GM21529 (cell line): Measurements from ENCODE around the gene STAM.
"Not testable (repeated sequence)": the region's sequence is repeated elsewhere in the genome, so short reads cannot be mapped to it uniquely, and the experiment has no call there.

Experiments used
- ATAC-seq: cut with Tn5 transposase; IDR thresholded peaks from one replicate; pipeline ENCODE4 v1.9.1; 2021; ENCODE audit not compliant: unreplicated experiment

Gene STAM

DNA sequence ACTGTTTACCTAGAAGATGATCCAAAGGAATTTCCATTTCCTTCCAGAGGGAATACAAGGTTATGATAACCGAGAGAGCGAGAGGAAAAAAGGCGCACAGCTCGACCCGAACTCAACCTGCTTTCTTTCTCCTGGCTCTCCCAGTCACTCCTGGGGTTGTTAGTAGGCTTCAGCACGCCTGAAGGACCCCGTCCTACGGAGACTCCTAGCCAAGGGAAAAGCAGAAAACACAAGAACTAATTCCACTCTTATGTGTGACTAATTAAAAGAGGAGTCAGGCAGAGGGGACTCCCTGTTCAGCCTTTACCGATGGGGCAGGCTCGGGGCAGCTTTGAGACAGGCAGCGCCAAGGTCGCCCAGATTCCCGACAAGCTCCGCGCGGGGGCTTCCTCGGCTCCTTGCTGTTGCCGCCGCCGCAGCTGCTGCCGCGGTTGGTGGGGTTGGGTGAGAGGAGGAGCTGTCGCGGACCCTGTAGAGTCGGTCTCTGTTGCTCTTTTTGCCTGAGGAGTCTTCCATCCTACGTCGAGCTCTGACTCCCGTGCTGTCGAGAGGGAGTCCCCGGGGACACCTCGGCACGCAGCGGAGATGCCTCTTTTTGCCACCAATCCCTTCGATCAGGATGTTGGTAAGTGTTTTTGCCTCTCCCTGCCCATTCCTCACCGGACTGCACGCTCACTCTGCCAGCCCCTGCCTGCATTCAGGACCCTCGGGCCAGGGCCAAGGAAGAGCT lies at the start of gene STAM:
TSS of gene STAM (plus strand) at position 397 of the 730 bp plus-strand sequence. CDS start at position 586, 189 bp downstream.
- ATAC-seq = peak; percentile 87

DNA sequence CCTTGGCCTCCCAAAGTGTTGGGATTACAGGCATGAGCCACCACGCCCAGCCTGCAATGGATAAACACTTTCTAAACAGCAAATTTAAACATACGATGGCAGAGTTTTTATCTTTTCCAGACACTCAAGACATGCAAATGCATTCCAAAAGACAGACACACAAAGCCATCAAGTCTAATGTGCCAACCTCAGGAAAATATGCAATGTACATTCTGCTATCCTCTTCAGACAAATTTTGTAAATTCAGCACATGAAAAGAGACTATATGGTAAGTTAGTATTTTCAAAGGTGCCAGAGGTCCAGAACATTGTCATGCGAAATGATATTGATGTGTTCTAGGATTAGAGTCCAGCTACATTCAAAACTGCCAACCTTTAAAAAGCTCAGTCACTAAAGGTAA lies 46.6 kb upstream of the STAM start:
- ATAC-seq = no peak

DNA sequence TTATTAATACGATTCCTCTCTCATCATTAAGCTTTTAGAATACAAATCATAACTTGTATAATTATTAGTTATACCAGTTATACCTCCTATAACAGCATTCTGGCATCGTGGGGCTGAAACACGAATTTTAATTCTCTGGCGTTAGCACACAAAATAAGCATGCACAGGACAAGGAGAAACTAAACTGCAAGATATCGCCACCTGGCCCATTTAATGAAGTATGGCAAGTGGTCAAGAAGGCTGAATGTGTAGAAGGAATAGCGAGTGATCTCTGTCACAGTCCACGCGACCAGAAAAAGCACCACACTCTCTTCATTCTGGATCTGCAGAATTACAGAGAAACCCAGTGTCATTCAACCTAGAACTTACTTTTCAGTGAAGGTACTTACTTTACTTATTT lies 44.9 kb upstream of the STAM start:
- ATAC-seq = no peak

DNA sequence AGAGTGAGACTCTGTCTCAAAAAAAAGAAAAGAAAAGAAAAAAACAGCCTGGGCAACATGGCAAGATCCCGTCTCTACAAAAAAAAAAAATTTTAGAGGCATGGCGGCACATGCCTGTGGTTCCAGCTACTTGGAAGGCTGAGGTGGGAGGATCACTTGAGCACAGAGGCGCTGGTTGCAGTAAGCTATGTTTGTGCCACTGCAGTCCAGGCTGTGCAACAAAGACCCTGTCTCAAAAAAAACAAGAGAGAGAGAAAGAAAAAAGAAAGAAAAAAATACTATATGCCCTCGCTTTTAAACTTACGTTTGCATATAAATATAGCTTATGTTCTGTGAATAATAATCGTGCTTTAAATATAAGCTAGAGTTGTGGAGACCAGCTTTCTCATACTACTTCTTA lies 38.0 kb upstream of the STAM start:
- ATAC-seq = no peak

DNA sequence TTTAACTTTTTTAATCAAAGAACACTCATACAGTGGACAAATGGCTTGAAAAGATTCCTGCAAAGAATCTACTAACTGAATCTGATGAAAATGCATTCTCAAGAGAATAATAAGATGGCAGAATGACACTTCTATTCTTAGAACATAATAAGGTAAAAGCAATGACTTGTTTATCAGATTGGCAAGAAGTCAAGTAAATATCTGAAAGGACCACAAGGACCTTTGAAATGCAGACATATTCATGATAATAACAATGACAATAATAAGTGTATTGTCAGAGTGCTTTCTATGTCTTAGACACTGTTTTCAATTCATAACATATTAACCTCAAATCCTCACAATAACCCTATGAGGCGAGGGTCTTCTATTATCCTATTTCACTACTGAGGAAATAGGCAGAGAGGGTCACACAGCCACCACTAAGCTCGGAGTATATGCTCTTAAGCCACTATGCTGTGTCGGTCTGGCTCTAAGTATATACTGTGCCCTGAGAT lies 37.4 kb upstream of the STAM start:
- ATAC-seq = no peak

DNA sequence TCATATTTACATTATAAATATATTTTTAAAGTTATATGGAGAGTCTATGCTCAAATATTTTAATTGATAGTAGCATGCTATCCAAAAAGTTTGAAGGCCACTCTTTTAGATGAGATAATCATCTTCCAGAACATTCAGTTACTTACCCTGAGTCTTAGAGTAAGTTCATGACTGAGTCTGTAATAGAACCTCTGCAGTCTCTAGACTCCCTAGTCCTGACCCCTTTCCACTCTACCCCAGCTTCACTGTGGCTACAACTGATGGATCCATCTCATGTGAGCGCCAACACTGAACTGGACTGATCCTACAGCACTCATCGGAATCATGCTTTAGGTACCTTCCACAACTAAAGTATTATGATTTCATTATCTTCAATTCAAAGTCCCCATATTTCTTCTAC lies 36.9 kb upstream of the STAM start:
- ATAC-seq = no peak

DNA sequence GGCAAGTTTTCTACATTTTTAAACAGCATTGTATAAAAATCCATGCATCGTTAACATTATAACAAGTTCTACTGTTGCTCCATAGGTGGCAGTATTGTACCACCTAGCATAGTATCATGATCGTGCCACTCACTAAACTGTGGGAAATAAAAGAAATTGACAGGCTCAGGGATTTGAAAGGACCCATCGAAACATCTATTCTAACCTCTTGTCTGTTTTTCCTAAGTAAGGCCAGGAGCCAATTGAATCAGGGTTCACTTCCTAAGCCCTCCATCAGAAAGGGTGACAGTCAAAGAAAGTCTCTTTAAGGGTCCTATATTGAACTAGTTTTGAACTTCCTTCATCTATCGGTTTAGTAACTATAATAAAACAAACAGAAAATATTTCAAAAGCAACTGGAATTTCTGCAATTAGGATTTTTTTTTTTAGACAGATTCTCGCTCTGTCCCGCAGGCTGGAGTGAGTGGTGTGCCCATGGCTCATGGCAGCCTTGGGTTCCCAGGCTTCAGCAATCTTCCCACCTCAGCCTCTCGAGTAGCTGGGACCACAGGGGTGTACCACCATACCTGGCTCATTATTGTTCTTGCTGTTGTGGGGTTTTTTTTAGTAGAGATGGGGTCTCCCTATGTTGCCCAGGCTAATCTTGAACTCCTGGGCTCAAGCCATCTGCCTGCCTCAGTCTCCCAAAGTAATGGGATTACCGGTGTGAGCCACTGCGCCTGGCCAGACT lies 36.2 kb upstream of the STAM start:
- ATAC-seq = peak; percentile 79

DNA sequence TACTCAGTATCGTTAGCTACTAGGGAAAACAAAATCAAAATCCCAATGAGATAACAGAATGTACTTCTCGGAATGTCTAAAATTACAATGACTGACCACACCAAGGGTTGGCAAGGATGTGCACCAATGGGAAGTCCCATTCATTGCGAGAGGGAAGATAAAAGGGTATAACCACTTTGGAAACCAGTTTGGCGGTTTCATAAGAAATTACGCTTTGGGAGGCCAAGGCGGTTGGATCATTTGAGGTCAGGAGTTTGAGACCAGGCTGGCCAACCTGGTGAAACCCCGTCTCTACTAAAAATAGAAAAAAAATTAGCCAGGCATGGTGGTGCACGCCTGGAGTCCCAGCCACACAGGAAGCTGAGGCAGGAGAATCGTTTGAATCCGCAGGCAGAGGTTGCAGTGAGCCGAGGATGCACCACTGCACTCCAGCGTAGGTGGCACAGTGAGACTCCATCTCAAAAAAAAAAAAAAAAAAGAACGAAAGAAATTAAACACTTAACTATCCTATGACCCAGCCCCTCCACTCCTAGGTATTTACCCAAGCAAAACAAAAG lies 34.4 kb upstream of the STAM start:
- ATAC-seq = no peak

DNA sequence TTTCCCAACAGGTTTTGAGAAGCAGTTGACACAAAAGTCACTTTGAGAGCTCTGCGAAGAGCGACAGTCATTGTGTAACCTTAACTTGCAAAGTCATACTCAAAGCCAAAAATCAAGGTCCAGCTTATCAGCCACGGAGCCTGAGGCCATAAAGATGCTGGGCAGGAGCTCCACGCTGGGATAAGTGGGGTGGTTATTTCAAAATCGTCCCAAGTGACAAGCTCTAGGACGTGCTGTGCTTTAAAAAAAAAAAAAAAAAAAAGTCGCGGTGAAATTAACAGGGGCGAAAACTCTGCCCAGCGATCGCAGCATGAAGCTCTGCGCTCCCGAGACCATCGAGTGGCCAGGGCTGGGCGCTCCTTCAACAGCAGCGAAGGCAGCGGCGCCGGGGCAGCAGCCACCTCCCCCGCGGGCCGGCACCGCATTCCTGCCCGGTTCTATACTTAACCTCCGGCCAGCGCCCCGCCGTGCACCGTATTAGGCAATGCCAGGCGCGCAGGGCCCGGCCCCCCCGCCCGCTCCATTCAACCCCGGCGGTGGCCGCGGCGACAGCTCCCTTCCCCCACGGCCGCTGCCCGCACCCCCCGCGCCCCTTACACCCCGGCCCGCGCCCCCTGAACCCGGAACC lies 27.4 kb upstream of the STAM start:
- peak; percentile 40 for ATAC-seq

DNA sequence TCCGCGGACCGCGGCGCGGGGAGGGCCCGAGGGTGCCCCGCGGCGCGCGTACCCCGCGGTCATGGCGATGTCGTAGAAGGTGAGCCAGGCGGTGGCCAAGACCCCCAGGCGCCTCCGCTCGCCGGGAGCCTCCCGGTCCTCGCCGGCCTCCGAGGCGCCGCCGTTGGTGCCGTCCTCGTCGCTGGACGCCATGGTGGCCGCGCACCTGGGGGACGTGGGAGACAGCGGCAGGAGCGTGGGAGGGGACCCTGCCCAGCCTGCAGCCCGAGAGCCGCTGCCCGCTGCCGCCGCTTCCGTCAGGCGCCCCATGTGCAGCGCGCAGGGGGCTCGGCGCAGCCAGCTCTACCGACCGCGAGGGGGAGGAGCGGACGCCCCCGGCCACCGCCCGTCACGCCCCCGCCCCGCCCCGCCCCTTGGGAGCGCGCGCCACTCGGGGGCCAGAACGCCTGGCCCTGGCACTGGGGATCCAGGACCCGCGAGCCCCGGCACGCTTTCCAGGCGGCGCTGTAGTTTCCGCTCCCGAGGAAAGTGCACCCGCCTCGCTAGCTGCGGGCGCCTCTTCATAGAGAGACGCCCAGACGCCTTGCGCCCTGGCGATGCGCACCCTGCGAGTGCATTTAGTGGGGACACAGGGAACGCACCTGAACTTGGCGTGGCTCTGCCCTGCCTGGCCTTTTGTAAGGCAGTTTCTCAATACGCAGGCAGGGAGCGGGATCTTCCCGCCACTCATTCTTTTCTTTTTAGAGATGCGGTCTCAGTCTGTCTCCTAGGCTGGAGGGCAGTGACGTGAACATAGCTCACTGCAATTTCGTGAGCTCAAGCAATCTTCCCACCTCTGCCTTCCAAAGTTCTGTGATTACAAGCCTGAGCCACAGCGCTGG lies 26.7 kb upstream of the STAM start, which contains the start of gene HACD1:
TSS of gene HACD1 (minus strand) at position 344 of the 881 bp plus-strand sequence. CDS start at position 309, 35 bp downstream.
- ATAC-seq = peak; percentile 67

DNA sequence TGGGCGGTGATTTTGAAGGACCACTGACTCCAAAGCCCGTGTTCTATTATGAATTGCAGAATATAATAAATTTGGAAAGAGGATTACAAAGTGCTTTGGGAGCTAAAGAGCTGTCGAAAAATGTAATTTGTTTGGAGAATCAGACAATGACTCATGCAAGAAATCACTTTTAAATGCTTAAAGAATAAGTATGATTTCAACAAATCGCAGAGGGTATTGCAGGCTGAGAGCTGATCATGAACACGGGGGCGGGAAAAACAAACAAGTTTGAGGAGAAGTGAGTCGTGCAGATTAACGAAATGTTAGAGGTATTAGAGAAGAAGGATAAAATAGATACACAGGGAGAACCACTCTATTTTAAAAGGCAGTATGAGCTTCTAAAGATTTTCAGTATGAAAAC lies 21.9 kb upstream of the STAM start:
- no peak for ATAC-seq

DNA sequence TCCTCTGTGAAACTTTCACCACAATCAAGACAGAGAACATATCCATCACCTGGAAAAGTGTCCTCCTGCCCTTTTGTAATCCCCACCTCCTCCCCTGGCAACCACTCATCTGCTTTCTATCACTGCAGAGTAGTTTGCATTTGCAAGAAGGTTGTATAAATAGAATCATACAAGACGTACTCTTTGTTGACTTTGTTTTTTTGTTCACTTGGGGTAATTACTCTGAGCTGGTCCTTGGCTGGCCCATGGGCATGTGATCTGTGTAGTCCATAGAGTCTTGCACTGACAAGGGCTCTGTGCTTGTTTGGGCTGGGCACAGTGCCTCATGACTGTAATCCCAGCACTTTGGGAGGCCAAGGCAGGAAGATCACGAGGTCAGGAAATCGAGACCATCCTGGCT lies 19.0 kb upstream of the STAM start:
- ATAC-seq = no peak

DNA sequence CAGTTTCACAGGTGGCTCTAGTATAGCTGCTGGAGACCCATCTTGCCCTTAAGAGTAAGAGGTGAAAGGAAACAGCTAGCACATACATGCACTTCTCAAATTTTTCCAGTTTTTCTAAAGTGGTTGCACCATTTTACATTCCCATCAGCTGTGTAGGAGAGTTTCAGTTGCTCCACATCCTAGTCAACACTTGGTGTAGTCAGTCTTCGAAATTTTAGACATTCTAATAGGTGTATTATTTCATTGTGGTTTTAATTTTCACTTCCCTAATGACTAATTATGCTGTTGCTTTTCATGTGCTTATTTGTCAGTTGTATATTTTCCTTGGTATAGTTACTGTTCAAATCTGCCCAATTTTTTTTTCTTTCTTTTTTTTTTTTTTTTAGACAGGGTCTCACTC lies 17.3 kb upstream of the STAM start:
- ATAC-seq = no peak

DNA sequence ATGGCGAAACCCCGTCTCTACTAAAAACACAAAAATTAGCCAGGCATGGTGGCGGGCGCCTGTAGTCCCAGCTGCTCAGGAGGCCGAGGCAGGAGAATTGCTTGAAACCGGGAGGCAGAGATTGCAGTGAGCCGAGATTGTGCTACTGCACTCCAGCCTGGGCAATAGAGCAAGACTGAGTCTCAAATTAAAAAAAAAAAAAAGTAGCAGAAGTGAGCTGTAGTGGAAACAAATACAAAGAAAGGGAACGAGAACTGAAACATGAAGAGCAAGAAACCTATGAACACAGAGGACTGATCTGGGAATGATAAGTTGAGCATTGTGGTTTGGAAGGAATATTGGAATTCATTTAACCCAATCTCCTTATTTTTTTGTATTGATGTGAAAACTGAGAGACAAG lies 11.4 kb upstream of the STAM start:
- not testable (repeated sequence) for ATAC-seq

DNA sequence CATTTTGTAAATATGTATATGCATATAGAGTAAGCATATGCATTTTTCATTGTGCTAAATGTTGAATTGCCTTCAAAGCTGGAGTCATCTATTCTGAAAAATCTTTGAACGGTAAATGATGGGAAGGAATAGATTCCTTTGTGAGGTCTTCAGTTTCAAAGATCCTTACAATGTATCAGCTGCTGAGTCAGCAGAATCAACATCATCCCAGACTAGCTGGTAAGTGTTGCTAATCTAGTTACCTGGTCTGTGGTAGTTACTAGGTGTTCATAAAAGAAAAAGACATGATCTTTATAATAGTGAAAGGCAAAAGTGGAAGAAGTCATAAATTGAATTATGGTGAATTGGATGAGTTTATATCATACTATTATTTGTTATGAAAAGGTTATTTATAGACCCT lies 10.6 kb upstream of the STAM start:
- no peak for ATAC-seq

DNA sequence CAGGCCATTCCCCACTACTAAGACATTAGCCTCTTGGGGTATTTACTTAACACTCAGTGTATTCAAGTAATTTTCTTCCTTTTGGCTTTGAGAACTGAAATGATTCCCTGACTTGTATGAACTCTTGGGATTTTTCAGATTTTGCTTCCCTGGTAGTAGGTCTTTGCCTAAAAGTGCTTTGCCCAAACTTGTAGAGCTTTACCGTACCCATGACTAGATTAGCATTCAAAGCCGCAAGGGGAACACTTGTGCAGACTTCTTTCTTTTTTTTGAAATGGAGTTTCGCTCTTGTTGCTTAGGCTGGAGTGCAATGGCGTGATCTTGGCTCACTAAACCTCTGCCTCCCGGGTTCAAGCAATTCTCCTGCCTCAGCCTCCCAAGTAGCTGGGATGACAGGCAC lies 6.1 kb upstream of the STAM start:
- ATAC-seq = no peak

DNA sequence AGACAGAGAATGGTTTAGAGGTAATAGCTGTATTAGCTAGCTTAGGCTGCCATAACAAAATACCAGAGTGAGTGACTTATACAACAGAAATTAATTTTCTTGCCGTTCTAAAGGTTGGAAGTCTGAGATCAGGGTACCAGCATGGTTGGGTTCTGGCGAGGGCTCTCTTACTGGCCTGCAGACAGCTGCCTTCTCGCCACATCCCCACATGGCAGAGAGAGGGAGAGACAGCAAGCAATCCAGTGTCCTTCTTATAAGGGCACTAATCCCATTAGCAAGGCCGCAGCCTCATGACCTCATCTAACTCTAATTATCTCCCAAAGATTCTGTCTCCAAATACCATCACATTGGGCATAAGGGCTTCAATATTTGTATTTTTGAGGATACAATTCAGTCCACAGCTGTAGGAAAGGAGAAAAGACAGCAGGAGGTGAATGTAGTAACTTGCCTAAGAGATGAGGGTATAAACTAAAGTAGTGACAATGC lies 3.6 kb upstream of the STAM start:
- no peak for ATAC-seq

DNA sequence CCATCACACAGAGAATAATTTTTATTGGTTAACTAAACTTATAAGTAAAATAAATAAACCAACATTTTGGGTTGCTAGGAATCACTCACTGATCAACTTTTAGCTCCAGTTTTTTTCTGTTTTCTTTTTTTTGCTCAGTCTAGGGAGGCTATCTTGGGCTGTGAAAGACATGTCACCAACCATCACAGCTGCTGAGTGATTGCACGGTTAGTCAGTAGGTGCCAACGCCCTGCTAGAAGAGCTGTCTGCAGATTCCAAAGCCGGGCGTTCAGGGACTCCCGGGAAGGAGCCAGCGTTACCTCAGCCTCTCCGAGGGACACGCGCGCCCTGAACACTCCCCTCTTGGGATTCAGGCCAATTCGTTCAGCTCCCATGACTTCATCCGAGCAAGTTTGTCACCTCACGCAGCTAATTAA lies 604 bp upstream of the STAM start:
- peak; percentile 30 for ATAC-seq

DNA sequence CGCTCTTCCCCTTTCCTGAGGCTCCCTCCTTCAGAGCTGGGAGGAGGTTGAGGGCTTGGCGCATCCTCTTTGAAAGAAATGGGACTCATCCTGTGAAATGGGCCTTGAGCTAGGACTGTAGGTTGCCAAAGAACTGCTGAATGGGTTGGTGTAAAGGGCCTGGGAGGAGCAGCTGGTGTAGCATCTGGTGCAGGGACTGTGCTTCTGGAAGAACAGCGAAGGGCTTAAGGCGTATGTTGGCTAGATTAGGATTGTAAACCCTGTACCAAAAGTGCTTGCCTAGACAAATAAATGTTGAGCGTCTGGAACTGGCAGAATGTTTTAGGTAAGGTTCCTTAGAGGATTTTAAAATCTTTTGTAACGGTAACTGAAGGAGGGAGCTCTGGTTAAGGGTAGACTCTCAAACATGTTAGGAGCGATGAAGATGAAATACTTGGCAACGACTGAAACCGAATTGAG lies 563 bp downstream of the STAM start:
- peak; percentile 34 for ATAC-seq

DNA sequence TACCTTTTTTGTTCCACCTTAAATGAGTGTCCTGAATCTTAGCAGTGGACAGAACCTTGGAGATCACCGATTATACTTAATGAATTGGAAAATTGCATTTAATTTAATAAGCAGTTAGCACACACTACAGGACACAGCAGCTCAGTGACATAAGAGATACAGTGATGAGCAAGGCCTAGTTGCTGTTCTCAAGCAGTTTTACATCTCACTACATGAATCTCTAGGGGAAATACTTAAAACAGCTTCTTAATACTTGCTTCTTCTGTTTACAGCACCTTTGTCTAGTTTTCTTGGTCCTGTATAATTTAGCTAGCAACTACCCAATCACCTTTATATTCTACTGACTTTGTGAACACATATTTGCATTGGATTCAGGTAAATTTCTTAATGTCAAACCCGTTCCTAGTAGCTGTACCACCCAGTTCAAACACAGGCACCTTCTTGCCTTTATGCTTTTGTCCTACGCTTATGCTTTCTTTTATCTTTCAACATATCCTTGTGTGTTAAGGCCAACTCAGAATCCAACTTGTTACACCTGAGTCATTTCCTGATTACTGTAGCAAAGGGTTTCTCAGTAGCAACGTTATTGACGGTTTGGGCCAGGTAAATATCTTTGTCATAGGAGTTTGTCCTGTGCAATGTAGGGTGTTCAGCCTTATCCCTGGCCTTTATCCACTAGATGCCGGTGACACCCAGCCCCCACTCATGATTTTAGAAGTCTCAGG lies 1.8 kb downstream of the STAM start:
- no peak for ATAC-seq
